Endothelial cell (in vitro differentiated cells): ENCODE measurements around the gene KATNAL1. TPM values are rescaled to one million over a fixed set of nuclear protein-coding genes. Genes with fewer than 3 reads are reported as not detected.

Experiments used
- DNase-seq: peaks from one replicate; pipeline ENCODE4 v3.0.0; 2021; ENCODE audit warnings: low spot score
- H3K27ac Mint-ChIP-seq: one replicate; pipeline ENCODE4 v1.8.0; 2021; ENCODE audit warnings: mixed read lengths, inconsistent platforms; ENCODE audit not compliant: unreplicated experiment
- H3K27me3 Mint-ChIP-seq: one replicate; pipeline ENCODE4 v1.8.0; 2021; ENCODE audit warnings: mild to moderate bottlenecking, moderate library complexity, mixed read lengths, inconsistent platforms; ENCODE audit not compliant: unreplicated experiment
- H3K36me3 Mint-ChIP-seq: one replicate; pipeline ENCODE4 v1.8.0; 2021; ENCODE audit warnings: mild to moderate bottlenecking, low read depth, mixed read lengths, inconsistent platforms; ENCODE audit not compliant: unreplicated experiment
- H3K4me1 Mint-ChIP-seq: one replicate; pipeline ENCODE4 v1.8.0; 2021; ENCODE audit warnings: mild to moderate bottlenecking, mixed read lengths, inconsistent platforms; ENCODE audit not compliant: unreplicated experiment
- H3K4me3 Mint-ChIP-seq: one replicate; pipeline ENCODE4 v1.8.0; 2021; ENCODE audit warnings: mild to moderate bottlenecking, mixed read lengths, inconsistent platforms; ENCODE audit not compliant: unreplicated experiment
- H3K9me3 Mint-ChIP-seq: one replicate; pipeline ENCODE4 v1.8.0; 2021; ENCODE audit warnings: mixed read lengths, inconsistent platforms; ENCODE audit not compliant: unreplicated experiment
- total RNA-seq: library from RNA; stranded (reverse); fragmentation: NEBNext Ultra II Directional; extraction: Animal tissue kit (Norgen Biotek cat#: 25700); gene quantifications from one replicate; pipeline ENCODE4 v1.2.1, GENCODE V29; 2021; ENCODE audit not compliant: unreplicated experiment
- TF ChIP-seq, protein P1 (sequence below): fragments of 200-600 bp; sonication (generic); IDR thresholded peaks from one replicate; pipeline ENCODE4 v1.5.0; 2021; ENCODE audit warnings: antibody characterized with exemption; ENCODE audit not compliant: unreplicated experiment

KATNAL1 gene
- total RNA-seq, 1 donor from 2014 or later, result 18.3 TPM

DNA sequence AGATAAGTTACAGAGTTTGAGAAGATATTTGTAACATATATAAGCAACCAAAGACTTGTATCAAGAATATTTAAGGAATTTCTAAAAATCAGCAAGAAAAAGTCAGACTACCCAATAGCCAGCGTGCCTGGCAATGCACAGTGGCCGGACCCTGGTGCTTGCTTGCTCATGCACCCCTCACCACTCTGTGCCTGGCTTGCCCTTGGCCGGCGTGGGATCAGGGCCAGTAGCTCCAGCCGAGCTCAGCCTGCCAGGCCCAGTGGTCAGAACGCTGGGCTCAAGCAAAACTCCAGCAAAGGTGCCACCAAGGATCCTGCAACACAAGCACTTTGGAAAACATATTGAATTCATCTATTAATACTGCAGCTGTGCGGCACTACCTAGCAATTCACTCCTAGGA lies 95.1 kb downstream of the KATNAL1 start:
- no peaks in the 10 kb centered on the region for H3K4me1 Mint-ChIP-seq
- no peak overlapping the region for H3K27ac Mint-ChIP-seq
- H3K9me3 Mint-ChIP-seq, result no peaks in the 10 kb centered on the region
- H3K36me3 Mint-ChIP-seq, result peaks cover 5% of the 10 kb centered on the region
- no peak overlapping the region for H3K4me3 Mint-ChIP-seq
- DNase-seq, result no peak
- TF ChIP-seq, protein P1, sequence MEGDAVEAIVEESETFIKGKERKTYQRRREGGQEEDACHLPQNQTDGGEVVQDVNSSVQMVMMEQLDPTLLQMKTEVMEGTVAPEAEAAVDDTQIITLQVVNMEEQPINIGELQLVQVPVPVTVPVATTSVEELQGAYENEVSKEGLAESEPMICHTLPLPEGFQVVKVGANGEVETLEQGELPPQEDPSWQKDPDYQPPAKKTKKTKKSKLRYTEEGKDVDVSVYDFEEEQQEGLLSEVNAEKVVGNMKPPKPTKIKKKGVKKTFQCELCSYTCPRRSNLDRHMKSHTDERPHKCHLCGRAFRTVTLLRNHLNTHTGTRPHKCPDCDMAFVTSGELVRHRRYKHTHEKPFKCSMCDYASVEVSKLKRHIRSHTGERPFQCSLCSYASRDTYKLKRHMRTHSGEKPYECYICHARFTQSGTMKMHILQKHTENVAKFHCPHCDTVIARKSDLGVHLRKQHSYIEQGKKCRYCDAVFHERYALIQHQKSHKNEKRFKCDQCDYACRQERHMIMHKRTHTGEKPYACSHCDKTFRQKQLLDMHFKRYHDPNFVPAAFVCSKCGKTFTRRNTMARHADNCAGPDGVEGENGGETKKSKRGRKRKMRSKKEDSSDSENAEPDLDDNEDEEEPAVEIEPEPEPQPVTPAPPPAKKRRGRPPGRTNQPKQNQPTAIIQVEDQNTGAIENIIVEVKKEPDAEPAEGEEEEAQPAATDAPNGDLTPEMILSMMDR, result no peak
- H3K27me3 Mint-ChIP-seq, result no peaks in the 10 kb centered on the region

DNA sequence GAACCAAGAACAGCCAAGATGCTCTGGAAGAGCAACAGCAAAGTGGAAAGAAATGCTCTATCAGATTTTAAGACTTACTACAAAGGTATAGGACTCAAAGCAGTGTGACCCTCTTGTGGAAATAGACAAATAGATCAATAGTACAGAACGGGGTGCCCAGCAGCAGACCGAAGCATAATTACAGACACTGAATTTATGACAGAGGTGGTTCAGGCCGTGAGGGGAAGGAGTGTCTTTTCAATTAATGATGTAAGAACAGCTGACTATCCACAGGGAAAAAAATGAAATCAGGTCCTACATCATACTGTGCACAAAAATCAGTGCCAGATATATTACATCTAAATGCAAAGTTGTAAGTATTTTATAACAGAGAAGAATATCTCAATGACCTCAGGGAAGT lies 95.6 kb downstream of the KATNAL1 start:
- H3K27ac Mint-ChIP-seq, result no peak overlapping the region
- no peaks in the 10 kb centered on the region for H3K4me1 Mint-ChIP-seq
- H3K4me3 Mint-ChIP-seq, result no peak overlapping the region
- DNase-seq, result no peak
- H3K27me3 Mint-ChIP-seq, result no peaks in the 10 kb centered on the region
- TF ChIP-seq, protein P1, result no peak
- peaks cover 5% of the 10 kb centered on the region for H3K36me3 Mint-ChIP-seq
- no peaks in the 10 kb centered on the region for H3K9me3 Mint-ChIP-seq

DNA sequence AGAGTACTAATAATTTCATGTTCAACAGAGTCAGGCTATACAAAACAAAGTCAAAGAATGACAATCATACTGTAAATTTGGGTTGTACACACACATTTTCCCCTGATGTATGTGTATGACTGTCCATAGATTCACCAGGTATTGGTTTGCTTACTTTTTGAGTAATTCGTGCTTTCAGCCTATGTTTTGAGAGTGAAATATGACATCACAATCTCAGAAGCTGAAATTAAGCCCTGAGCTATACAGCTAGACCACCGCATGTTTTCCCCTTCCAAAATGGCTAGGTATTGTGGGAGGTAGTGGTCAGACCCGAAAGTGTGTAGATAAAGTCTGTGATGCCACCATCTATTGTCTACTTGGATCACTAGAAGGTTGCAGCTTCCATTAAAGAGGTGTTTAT lies 102.8 kb downstream of the KATNAL1 start:
- DNase-seq, result no peak
- H3K27ac Mint-ChIP-seq, result no peak overlapping the region
- TF ChIP-seq, protein P1, result no peak
- H3K9me3 Mint-ChIP-seq, result no peaks in the 10 kb centered on the region
- H3K4me1 Mint-ChIP-seq, result no peaks in the 10 kb centered on the region
- H3K36me3 Mint-ChIP-seq, result no peaks in the 10 kb centered on the region
- no peak overlapping the region for H3K4me3 Mint-ChIP-seq
- H3K27me3 Mint-ChIP-seq, result no peaks in the 10 kb centered on the region

DNA sequence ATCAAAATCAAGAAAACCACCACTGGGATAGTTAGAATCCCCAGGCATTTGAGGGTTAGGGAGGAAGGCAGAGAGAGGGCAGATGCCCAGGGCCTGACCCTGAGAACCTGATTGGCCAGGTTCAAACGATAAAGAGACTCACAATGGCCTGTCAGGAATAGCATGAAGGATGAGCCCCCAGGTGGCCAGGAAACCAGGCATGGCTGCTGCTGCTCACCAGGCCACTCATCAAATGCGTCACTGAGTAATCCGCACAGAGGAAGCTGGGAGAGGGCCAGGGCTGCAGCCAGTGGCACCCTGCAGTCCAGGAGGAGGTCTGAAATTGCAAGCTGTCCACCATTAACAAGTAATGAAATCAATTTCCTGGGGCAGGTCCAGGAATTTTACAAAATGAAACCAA lies 111.3 kb downstream of the KATNAL1 start:
- no peak overlapping the region for H3K27ac Mint-ChIP-seq

DNA sequence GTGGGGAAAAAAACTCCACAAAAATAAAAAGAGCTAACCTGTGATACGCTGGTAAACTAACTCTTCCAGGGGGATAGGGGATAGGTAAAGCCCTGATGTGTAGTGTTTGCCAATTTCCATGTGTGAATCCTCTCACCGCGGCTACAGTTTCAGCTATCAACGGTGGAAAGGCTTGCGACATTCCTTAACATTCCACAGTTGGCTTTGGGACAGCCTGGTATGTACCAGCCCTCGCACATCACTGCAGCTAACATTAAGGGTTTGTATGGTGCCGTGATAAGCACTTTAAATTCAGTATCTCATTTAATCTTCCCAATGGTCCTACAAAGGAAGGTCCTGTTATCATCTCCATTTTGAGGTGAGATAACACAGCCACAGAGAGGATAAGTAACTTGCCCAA lies 112.4 kb downstream of the KATNAL1 start:
- DNase-seq, result no peak
- no peak overlapping the region for H3K27ac Mint-ChIP-seq
- H3K4me3 Mint-ChIP-seq, result no peak overlapping the region
- TF ChIP-seq, protein P1, result no peak
- H3K4me1 Mint-ChIP-seq, result peaks cover 9% of the 10 kb centered on the region
- H3K9me3 Mint-ChIP-seq, result no peaks in the 10 kb centered on the region
- H3K27me3 Mint-ChIP-seq, result peaks cover 2% of the 10 kb centered on the region
- no peaks in the 10 kb centered on the region for H3K36me3 Mint-ChIP-seq

More for the DNA sequence above, 111.3 kb downstream of the KATNAL1 start:
- Mint-ChIP-seq H3K4me3 (no peak overlapping the region), H3K27me3 (peaks cover 1% of the 10 kb centered on the region), H3K9me3 (no peaks in the 10 kb centered on the region), H3K4me1 (peaks cover 9% of the 10 kb centered on the region), H3K36me3 (no peaks in the 10 kb centered on the region)
- TF ChIP-seq, protein P1, result no peak
- DNase-seq, result no peak
